H1 (cell line): ENCODE data around the gene GALE. TPM values are rescaled to one million over a fixed set of nuclear protein-coding genes. Genes with fewer than 3 reads are reported as not detected.

Experiments used
- CTCF ChIA-PET: fragments of 300-600 bp; sonication (Branson Sonifier 250); formaldehyde crosslinking; loops from one replicate; lab custom pipeline; 2021; ENCODE audit not compliant: partially characterized antibody; lab: Charles Lee
- POLR2A ChIA-PET: fragments of 300-600 bp; sonication (Branson Sonifier 250); formaldehyde crosslinking; loops from one replicate; lab custom pipeline; 2021; ENCODE audit warnings: inconsistent platforms; ENCODE audit not compliant: partially characterized antibody; lab: Charles Lee
- DNase-seq, 2 experiments: peaks; one replicate each; pipeline versions ENCODE4 v3.0.0 to v3.0.0-alpha.2; 2010 to 2022; ENCODE audit warnings: low spot score in 2 of 2, low read depth in 1 of 2, mixed read lengths in 1 of 2
- FAIRE-seq: peaks from 2 replicates; lab custom pipeline; 2011; peaks lifted over from hg19 to GRCh38; lab: Jason Lieb, UNC
- H2AFZ ChIP-seq: 2 replicates; pipeline ENCODE4 v1.8.1; 2012; ENCODE audit warnings: low read length, inconsistent platforms
- H2AK5ac ChIP-seq: 2 replicates; pipeline ENCODE4 v1.6.1; 2013; ENCODE audit warnings: low read depth, low read length
- H2BK120ac ChIP-seq: replicated peaks from 2 replicates; pipeline ENCODE3; 2013; ENCODE audit warnings: low read depth, low read length, inconsistent platforms
- H2BK12ac ChIP-seq: 2 replicates; pipeline ENCODE4 v1.6.1; 2013; ENCODE audit warnings: low read depth, low read length
- H2BK15ac ChIP-seq: 2 replicates; pipeline ENCODE4 v1.6.1; 2013; ENCODE audit warnings: low read length
- H2BK20ac ChIP-seq: 2 replicates; pipeline ENCODE4 v1.6.1; 2013; ENCODE audit warnings: low read length
- H2BK5ac ChIP-seq: 2 replicates; pipeline ENCODE4 v1.6.1; 2013; ENCODE audit warnings: low read depth, low read length
- H3K14ac ChIP-seq: 2 replicates; pipeline ENCODE4 v1.6.1; 2013; ENCODE audit warnings: inconsistent platforms; ENCODE audit not compliant: insufficient read length
- H3K18ac ChIP-seq: 2 replicates; pipeline ENCODE4 v1.6.1; 2013; ENCODE audit warnings: low read length; ENCODE audit errors: extremely low read depth
- H3K23ac ChIP-seq: 2 replicates; pipeline ENCODE4 v1.6.1; 2013; ENCODE audit warnings: inconsistent platforms; ENCODE audit not compliant: insufficient read length
- H3K23me2 ChIP-seq: 2 replicates; pipeline ENCODE4 v1.6.1; 2013; ENCODE audit warnings: low read depth, low read length
- H3K27ac ChIP-seq: 2 replicates; pipeline ENCODE4 v1.6.1; 2011; ENCODE audit warnings: low read depth, low read length, inconsistent platforms
- H3K27me3 ChIP-seq, 4 experiments: replicated peaks in 1 of 4; 1 replicate in 1 of 4; 2 replicates in 3 of 4; pipeline versions ENCODE4 v1.6.1 to v1.8.1; 2011 to 2013; ENCODE audit warnings: low read length in 3 of 4, mild to moderate bottlenecking in 3 of 4, inconsistent platforms in 2 of 4, mixed read lengths in 2 of 4, moderate library complexity in 1 of 4; ENCODE audit not compliant: control insufficient read depth in 3 of 4, insufficient read depth in 3 of 4; ENCODE audit errors: extremely low read depth in 1 of 4
- H3K36me3 ChIP-seq, 4 experiments: 2 replicates each; pipeline versions ENCODE4 v1.6.1 to v1.8.1; 2011 to 2013; ENCODE audit warnings: mild to moderate bottlenecking in 4 of 4, low read length in 3 of 4, moderate library complexity in 2 of 4, control low read depth in 1 of 4, inconsistent platforms in 1 of 4; ENCODE audit not compliant: insufficient read depth in 4 of 4, control insufficient read depth in 2 of 4
- H3K4ac ChIP-seq: replicated peaks from 2 replicates; pipeline ENCODE3; 2013; ENCODE audit warnings: low read length, low read depth, mixed read lengths, inconsistent platforms; ENCODE audit not compliant: insufficient read length
- H3K4me1 ChIP-seq, 4 experiments: replicated peaks in 1 of 4; 1 replicate in 1 of 4; 2 replicates in 3 of 4; pipeline versions ENCODE4 v1.6.1 to v1.8.1; 2011 to 2013; ENCODE audit warnings: low read length in 3 of 4, inconsistent platforms in 2 of 4, mixed read lengths in 1 of 4; ENCODE audit not compliant: insufficient read depth in 4 of 4, control insufficient read depth in 3 of 4
- H3K4me2 ChIP-seq, 2 experiments: 2 replicates each; pipeline versions ENCODE4 v1.6.1 to v1.8.1; 2011 to 2013; ENCODE audit warnings: low read depth in 2 of 2, low read length in 2 of 2, control low read depth in 1 of 2, inconsistent platforms in 1 of 2, mild to moderate bottlenecking in 1 of 2; ENCODE audit not compliant: insufficient read depth in 1 of 2
- H3K4me3 ChIP-seq, 4 experiments: fragments of 200-600, 300-600 bp in 1 of 4; sonication (generic), shearing (Covaris generic), sonication (Bioruptor Twin) in 1 of 4; 2 replicates each; pipeline versions ENCODE4 v1.5.1 to v1.8.1; 2011 to 2016; ENCODE audit warnings: low read length in 4 of 4, low read depth in 3 of 4, control low read depth in 2 of 4, inconsistent platforms in 2 of 4, mild to moderate bottlenecking in 2 of 4, mixed read lengths in 1 of 4, moderate library complexity in 1 of 4; ENCODE audit not compliant: insufficient read depth in 2 of 4; ENCODE audit errors: extremely low read depth in 1 of 4
- H3K56ac ChIP-seq: replicated peaks from 2 replicates; pipeline ENCODE3; 2013; ENCODE audit warnings: low read depth, mild to moderate bottlenecking, mixed read lengths, low read length, inconsistent platforms; ENCODE audit not compliant: insufficient read length
- H3K79me1 ChIP-seq: 2 replicates; pipeline ENCODE4 v1.6.1; 2013; ENCODE audit warnings: low read depth, low read length, control low read depth
- H3K79me2 ChIP-seq, 2 experiments: 2 replicates each; pipeline versions ENCODE4 v1.6.1 to v1.8.1; 2012 to 2013; ENCODE audit warnings: low read length in 2 of 2, mild to moderate bottlenecking in 2 of 2, inconsistent platforms in 1 of 2; ENCODE audit not compliant: insufficient read depth in 2 of 2, control insufficient read depth in 1 of 2
- H3K9ac ChIP-seq, 4 experiments: replicated peaks in 1 of 4; 1 replicate in 1 of 4; 2 replicates in 3 of 4; pipeline versions ENCODE4 v1.6.1 to v1.8.1; 2011 to 2013; ENCODE audit warnings: low read depth in 3 of 4, low read length in 3 of 4, control low read depth in 2 of 4, mild to moderate bottlenecking in 2 of 4, moderate library complexity in 2 of 4, inconsistent platforms in 1 of 4; ENCODE audit errors: extremely low read depth in 1 of 4
- H3K9me3 ChIP-seq, 2 experiments: 2 replicates each; pipeline versions ENCODE4 v1.6.1 to v1.8.1; 2012 to 2013; ENCODE audit warnings: mild to moderate bottlenecking in 2 of 2, moderate library complexity in 2 of 2, control low read depth in 1 of 2, inconsistent platforms in 1 of 2, low read depth in 1 of 2, low read length in 1 of 2, mixed read lengths in 1 of 2; ENCODE audit not compliant: insufficient read depth in 2 of 2
- H4K20me1 ChIP-seq, 2 experiments: replicated peaks in 1 of 2; 2 replicates each; pipeline versions ENCODE3 to v1.8.1; 2011 to 2013; ENCODE audit warnings: inconsistent platforms in 2 of 2, low read length in 2 of 2, mild to moderate bottlenecking in 1 of 2; ENCODE audit not compliant: insufficient read depth in 2 of 2, control insufficient read depth in 1 of 2
- H4K5ac ChIP-seq: 2 replicates; pipeline ENCODE4 v1.6.1; 2013; ENCODE audit warnings: low read length, low read depth, mixed read lengths, inconsistent platforms; ENCODE audit not compliant: insufficient read length
- H4K8ac ChIP-seq: 2 replicates; pipeline ENCODE4 v1.8.0; 2013; ENCODE audit warnings: mild to moderate bottlenecking, moderate library complexity, low read length, inconsistent platforms; ENCODE audit not compliant: insufficient read depth; ENCODE audit errors: extremely low read depth
- H4K91ac ChIP-seq: replicated peaks from 2 replicates; pipeline ENCODE3; 2013; ENCODE audit warnings: low read length, mixed read lengths, inconsistent platforms; ENCODE audit not compliant: insufficient read length
- CREB1 ChIP-seq: IDR thresholded peaks from 2 replicates; pipeline ENCODE4 v1.6.1; 2012; ENCODE audit warnings: inconsistent platforms
- CTCF ChIP-seq, 3 experiments: IDR thresholded peaks; 1 replicate in 2 of 3; 2 replicates in 1 of 3; pipeline versions ENCODE4 v1.5.1 to v1.6.1; 2011; ENCODE audit warnings: low read length in 3 of 3, mild to moderate bottlenecking in 3 of 3, inconsistent platforms in 2 of 3, low read depth in 1 of 3, moderate library complexity in 1 of 3; ENCODE audit not compliant: insufficient read depth in 1 of 3; ENCODE audit errors: control extremely low read depth in 1 of 3
- HDAC2 ChIP-seq, 2 experiments: fragments of 300-600 bp in 1 of 2; sonication (generic) in 1 of 2; IDR thresholded peaks; 2 replicates each; pipeline ENCODE4 v1.6.1; 2011 to 2012; ENCODE audit warnings: low read depth in 2 of 2, low read length in 2 of 2, mild to moderate bottlenecking in 2 of 2, moderate library complexity in 2 of 2, borderline replicate concordance in 1 of 2, inconsistent platforms in 1 of 2
- RAD21 ChIP-seq, 2 experiments: IDR thresholded peaks in 1 of 2; conservative IDR thresholded peaks in 1 of 2; 2 replicates each; pipeline ENCODE4 v1.6.1; 2011; ENCODE audit warnings: low read depth in 2 of 2, low read length in 2 of 2, improper control_type of control experiment in 1 of 2, inconsistent platforms in 1 of 2, mild to moderate bottlenecking in 1 of 2, moderate library complexity in 1 of 2
- SIX5 ChIP-seq: IDR thresholded peaks from 2 replicates; pipeline ENCODE4 v1.6.1; 2011; ENCODE audit warnings: mild to moderate bottlenecking, low read depth, low read length
- WGBS, 2 experiments: shearing (Covaris generic) in 1 of 2; methylation state at CpG; one replicate each; pipeline versions ENCODE4 v1.1.6 to v1.1.7; 2013 to 2015; ENCODE audit warnings: low lambda C conversion rate in 2 of 2, mixed read lengths in 2 of 2, inconsistent platforms in 1 of 2, low coverage in 1 of 2, missing lambda C conversion rate in 1 of 2; ENCODE audit not compliant: insufficient replicate concordance in 2 of 2, insufficient coverage in 1 of 2, insufficient read length in 1 of 2; ENCODE audit errors: extremely low coverage in 1 of 2, missing lambda C conversion rate in 1 of 2; 5-methylcytosine and 5-hydroxymethylcytosine counted together
- polyA plus RNA-seq, 7 experiments: library from polyadenylated mRNA; depleted of rRNA in 3 of 7; stranded (reverse) in 5 of 7; unstranded in 2 of 7; fragments of >200 nt in 5 of 7; fragments of 200-250 nt in 2 of 7; gene quantifications; 1 replicate in 5 of 7; 2 replicates in 1 of 7; 4 replicates in 1 of 7; pipeline versions ENCODE4 v1.2.1 to v1.2.3, GENCODE V29; 2011 to 2013; ENCODE audit warnings: missing spikeins in 2 of 7, mixed read lengths in 2 of 7
- total RNA-seq: library from RNA; stranded (reverse); fragmentation: NEBNext Ultra II Directional; extraction: Animal tissue kit (Norgen Biotek cat#: 25700); gene quantifications from 2 replicates; pipeline ENCODE4 v1.2.1, GENCODE V29; 2021

GALE gene
- total and polyA plus RNA-seq, 2 of the 8 experiments (the other 6 are each of a cell fraction or from before 2014, with no cell fraction given): 26.0 to 33.9 TPM

- WGBS, 2 experiments: 53% methylated on average over 3 of the region's 3 CpGs; no CpG with 5 or more reads in 1 of the 2 experiments
- CTCF ChIA-PET: interaction anchor here (0.6 to 6.5 kb wide), 42 partner anchors 7 to 580 kb away, joined by 3 to 99 read pairs (median 5); partner anchors contain the start of genes FUCA1, GALE, HMGCL and LYPLA2
- Histone ChIP-seq H3K18ac (no peak overlapping the region), H2AK5ac (no peak overlapping the region), H3K23ac (no peak overlapping the region), H3K27ac (no peak overlapping the region), H4K91ac (no peak overlapping the region), H3K56ac (no peak overlapping the region), H3K23me2 (no peaks in the 10 kb centered on the region), H3K9ac (no peak overlapping the region), H3K36me3 (peaks cover 0 to 5% (median 1%) of the 10 kb centered on the region in 4 experiments; a peak in 3 of 8 replicates), H2BK5ac (no peak overlapping the region), H3K14ac (no peak overlapping the region), H3K4ac (no peak overlapping the region), H4K8ac (no peak overlapping the region), H3K4me3 (no peak overlapping the region), H3K79me2 (no peaks in the 10 kb centered on the region), H2BK12ac (no peak overlapping the region), H2BK120ac (no peak overlapping the region), H3K4me2 (no peak overlapping the region), H2BK20ac (no peak overlapping the region), H3K4me1 (peaks cover 0 to 1% (median 0%) of the 10 kb centered on the region in 4 experiments; a peak in 2 of 7 replicates), H3K79me1 (no peaks in the 10 kb centered on the region), H4K5ac (no peak overlapping the region), H2BK15ac (no peak overlapping the region; the same call in 1 of the 2 replicates), H2AFZ (no peak overlapping the region), H3K27me3 (no peaks in the 10 kb centered on the region), H3K9me3 (no peaks in the 10 kb centered on the region), H4K20me1 (no peaks in the 10 kb centered on the region)
- FAIRE-seq: peak; percentile 90
- TF ChIP-seq RAD21 (IDR thresholded peaks at IDR 0.05 in 1 of 2, conservative IDR thresholded peaks at IDR 0.05 in 1 of 2; ENCODE audit: low read depth in 2 of 2, low read length in 2 of 2) (peak; percentile 68 to 76), HDAC2 (IDR thresholded peaks at IDR 0.05; ENCODE audit: borderline replicate concordance in 1 of 2, low read depth in 2 of 2, low read length in 2 of 2) (no peak), CREB1 (0 out of 2 replicates have a peak, but pooled peaks have one; percentile 14), SIX5 (no peak), CTCF (IDR thresholded peaks at IDR 0.05; ENCODE audit: control extremely low read depth in 1 of 3, insufficient read depth in 1 of 3, low read depth in 1 of 3, low read length in 3 of 3) (peak; percentile 88 to 97 (median 90))
- peak in 1 of 2 experiments; percentile 88 for DNase-seq
- POLR2A ChIA-PET: interaction anchor here (0.8 to 1.8 kb wide), 6 partner anchors 10 to 23 kb away, joined by 3 to 8 read pairs (median 5); partner anchors contain the start of genes GALE and HMGCL
These were observed 10.4 kb upstream of the GALE start for GRCh38 chr1:23810818-23811540.
